ENCODE results near the gene AANAT.

The AANAT gene

DNA sequence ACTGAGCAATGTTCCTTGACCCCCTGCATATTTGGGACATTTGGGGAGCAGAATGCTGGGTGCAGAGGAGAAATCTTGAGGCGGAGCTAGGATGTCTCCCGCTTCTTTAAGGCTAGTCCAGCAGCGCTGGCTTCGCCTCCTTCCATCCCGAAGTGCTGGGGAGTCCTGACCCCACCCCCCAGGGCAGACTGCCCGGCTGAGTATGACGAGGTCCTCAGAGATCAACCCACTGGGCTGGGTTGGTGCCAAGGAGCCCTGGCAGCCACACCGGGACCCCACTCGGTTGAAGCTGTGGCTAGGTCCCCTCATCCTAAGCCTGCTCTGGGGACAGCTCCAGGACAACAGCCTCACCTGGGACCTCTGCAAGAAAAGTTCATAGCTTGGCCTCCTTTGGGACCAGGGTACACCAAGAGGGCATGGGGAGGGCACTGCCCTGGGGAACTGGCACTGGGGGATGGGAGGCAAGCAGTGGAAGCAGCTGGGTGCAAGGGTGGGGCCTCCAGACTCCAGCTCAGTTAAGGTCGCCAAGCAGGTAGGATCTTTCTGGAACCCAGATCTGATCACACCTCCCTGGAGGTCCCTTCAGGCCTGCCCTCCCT, 22.8 kb downstream of the AANAT start:
- no peak for DNase-seq (ENCODE audit: low read depth, low spot score)

DNA sequence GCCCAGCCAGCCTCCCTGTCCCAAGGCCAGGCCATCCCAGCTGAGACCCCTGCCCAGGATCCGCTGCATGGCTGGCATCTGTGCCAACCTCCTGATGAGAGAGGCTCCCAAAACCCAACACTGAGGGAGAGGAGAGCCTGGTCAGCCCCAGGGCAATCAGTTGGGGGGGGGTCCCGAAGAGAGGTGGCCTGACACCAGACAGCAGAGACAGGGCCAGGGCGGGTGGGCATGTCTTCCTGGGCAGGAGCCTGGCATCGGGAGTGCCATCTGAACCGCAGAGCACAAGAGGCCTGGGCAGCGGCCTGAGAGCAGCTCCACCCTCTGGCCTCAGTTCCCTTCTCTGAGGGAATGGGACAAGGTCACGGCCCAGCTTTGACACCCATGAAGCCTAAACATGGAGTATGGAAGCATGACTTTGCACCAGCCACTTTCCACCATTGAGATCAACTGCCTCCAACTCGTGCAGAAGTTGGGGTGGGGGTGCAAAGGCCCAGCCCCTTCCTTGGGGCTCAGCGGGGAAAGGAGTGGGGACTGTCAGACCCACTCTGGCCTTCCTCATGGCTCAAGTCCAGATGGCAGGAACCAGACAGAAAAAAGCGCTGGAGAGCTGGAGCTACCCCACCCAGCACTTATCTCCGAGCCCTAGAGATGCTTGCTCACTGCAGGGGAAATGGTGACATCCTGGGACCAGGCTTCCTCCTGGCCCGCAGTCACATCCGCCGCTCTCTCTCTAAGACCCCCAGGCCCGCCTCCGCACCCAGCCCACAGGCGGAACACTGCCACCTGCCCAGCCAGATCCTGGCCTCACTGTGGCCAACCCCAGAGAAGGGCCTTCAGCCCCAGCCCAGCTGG, 24.1 kb downstream of the AANAT start:
- DNase-seq (ENCODE audit: low read depth, low spot score): no peak

DNA sequence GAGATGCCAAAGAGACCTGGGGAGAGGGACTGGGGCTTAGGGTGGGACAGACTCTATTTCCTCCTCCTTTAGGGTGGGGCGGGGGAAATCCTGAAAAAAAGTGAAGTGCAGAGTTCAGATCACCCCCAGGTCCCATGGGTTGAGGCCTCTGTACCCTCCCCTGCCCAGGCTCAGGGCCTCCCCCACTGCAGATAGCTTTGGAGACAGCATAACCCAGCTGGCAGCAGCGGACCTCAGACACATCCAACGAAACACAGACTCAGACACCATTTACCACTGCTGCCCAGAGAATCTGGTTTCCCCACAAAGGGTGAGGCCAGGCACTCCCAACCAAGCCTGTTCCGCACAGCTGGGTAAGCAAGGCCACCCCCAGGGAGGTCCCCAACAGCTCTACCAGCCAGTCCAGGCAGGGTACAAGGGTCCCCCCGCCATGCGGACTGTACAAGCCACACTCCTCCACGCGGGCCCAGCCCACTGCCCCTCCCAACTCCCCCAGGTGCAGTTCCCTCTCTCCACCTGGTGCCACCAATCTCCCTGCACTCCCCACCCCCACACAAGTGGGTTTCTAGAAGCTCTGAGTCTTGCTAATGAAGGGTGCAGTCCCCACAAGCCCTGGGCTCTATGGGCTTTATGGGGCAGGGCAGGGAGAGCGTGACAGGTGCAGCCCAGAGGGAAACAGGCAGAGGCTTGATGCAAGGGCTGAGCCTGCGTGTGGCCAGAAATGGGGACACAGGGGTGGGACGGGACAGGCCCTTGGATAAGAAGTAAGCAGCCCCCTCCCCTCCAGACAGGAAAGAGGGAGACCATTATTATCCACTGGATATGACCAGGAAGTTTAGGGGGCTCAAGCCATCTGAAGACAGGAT, 25.0 kb downstream of the AANAT start:
- no peak for DNase-seq (ENCODE audit: low read depth, low spot score)

DNA sequence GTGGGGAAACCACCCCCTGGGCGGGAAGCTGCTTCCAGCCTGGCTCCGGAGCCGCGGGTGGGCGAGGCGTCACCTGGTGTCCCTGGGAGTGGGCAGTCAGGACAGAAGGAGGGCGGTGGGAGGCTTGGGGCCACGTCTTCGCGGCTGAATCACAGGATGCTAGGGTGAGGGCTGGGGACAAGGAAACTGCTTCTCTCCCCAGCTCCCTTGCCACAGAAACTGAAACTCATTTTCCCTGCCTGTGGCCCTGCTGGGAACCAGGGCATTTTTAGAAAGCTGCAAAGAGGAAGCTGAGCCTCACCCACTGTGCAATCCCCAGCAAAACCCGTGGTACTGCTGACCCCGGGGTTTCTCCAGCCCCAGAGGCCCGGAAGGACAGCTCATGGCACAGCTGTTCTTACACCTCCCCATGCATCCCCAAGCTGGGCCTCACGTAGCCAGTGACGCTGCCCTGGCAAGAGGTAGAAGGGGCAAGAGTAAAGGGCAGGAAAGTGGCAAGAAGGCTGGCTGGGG, 25.6 kb downstream of the AANAT start:
- DNase-seq (ENCODE audit: low read depth, low spot score): no peak

DNA sequence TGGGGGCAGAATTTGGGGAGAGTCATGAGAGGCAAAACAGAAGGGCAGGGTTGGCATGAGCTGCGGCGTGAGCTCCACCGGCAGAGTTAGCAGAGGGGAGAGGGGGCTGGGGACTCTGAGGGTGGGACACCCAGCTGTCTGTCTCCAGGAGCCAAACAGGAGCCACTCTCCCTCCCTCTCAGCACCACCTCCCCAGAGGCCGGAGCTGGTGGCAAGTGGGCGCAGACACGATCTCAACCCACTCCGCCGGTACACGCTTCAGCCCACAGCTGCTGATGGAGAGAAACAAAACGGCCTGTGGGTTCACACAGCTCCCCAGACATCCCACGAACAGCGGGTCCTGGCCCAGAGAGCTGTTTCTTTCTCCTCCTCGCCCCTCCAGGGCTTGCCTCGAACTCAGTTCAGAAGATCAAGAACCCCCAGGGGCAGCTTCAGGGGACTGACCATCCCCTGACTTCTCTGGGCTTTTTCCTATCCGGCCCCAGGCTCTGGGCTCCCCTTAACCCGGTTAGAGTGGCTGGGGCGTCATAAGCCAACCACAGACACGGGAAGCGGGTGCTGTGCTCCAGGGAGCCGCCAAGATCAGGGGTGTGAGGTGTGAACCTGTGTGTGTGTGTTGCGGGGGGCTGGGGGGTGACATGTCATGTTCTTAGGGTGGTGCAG, 26.2 kb downstream of the AANAT start:
- no peak for DNase-seq (ENCODE audit: low read depth, low spot score)

DNA sequence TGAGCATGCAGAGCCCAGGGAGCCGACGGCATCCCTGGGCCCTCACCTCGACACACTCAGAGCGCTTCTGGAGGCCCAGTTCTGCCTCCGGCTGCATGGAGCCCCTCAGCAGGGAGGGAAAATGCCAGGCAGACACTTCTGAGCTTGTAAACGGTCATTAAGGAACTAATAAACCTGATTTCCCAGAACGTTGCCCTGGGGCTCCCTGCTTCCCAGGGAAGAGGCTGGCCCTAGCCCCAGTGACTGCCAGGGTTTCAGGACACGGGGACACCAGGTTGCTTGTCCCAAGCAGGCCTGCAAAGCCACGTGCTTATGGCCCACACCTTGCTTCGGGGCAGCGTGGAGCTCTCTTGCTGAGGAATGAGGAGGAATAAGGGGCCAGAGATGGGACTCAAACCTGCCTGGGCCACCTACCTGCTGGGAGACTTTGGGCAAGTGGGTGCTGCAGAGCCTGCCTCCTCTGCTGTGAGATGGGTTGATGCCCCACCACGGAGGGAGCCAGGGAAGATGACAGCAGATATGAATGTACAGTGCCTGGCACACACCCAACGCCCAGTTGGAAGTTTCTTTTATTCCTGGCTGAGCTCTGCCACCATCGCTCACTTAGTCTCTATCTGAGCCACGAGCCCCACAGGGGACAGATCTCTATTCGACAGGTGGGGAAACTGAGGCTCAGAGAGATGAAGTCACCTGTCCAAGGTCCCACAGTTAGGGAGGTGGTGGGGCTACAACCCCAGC, 28.4 kb downstream of the AANAT start:
- DNase-seq (ENCODE audit: low read depth, low spot score): peak; percentile 81

DNA sequence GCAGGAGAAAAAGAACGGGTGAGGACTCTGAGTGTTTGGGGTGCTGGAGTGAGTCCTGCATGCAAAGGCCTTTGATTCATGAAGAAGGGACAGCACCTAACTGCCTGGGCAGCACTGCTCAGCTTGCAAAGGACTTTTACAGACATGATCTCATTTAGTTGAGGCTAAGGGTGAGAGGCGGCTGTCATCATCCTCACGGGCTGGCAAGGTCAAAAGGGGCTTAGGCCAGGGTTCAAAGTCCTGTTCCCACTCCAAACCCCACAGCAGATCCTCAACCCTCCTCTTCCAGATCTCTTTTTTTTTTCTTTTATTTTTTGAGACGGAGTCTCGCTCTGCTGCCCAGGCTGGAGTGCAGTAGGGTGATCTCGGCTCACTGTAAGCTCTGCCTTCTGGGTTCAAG, 29.1 kb downstream of the AANAT start:
- DNase-seq (ENCODE audit: low read depth, low spot score): no peak

DNA sequence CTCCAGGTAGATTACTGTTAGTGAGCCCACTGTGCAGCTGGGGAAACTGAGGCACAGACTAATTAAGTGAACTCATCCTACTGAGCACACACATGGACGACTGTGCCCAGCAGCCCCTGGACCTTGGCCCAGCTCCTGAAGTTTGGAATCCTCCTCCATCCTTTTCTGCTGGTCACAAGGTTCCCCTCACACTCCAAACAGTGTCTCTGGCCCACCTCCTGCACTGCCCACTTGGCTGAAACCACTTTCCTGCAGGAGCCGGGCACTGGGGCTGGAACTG, 30.2 kb downstream of the AANAT start:
- no peak for DNase-seq (ENCODE audit: low read depth, low spot score)

DNA sequence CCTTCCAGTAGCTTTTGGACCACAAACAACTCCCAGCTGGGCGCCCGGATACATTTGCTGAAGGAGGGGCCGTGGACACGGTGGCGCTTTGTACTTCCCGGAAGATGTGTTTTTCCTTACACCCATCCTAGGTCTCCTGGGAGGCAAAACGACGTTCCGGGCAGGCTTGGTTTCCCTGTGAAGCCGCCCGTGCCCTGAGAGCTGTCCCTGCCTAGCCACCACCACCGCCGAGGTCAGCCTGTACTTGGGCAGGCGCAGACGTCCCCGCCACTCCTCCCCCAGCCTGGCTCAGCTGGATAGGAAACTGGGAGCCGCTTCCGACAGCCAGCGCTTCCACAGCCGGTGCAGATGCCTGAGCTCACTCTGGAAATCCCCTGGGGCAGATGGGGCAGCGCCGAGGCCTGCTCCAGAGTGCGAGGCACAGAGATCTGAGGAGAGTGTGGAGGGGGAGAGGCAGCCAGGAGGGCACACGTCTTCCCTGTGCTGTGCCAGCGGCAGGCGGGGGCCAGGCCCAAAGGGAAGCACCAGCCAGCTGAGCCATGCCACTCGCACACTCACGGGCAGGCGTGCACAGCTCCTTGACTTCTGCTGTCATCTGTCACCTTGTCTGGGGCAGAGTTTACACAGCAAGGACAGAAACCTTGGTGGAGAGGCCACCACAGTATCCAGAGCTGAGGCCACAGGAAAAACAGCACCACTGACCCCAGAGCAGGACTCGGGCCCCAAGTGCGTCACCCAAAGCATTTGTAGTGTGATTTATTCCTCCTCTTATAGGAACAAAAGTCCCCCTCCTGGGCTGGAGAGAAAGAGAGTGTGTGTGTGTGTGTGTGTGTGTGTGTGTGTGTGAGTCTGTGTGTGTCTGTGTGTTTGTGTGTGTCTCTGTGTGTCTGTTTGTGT, 30.8 kb downstream of the AANAT start:
- DNase-seq (ENCODE audit: low read depth, low spot score): peak; percentile 89

DNA sequence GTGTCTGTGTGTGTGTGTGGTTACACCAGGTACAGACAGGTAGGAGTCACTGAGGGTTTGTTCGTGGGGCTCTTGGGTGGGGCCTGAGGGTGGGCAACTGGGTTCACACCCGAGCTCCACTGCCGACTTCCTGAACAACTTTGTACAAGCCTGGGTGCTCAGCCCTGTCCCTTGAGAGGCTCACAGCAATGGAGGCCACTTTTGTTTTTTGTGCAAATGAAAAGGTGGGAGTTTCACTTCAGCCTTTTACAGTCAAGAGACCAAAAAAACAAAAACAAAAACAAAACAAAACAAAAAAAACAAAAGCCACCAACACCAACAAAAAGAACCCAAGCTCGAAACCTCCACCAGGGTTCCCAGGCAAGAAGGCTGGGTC, 31.5 kb downstream of the AANAT start:
- no peak for DNase-seq (ENCODE audit: low read depth, low spot score)

DNA sequence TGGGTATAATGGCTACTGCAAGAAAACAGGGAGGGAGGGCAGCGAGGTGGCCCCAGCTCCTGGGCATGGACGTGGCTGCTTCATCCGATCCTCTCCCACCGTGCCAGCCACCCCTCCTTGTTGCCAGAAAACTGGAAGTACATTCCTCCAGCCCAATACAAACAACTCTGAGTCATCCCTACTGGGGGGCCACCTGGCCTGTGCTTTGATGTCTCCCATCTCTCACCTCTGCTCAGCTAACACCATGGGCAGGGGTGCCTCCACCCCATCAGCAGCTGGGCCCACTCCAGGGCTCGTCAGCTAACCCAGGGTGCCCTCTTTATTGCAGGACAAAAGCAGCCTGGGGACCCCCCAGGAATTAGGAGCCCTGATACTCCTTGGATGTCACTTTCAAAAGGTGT, 31.9 kb downstream of the AANAT start:
- no peak for DNase-seq (ENCODE audit: low read depth, low spot score)

DNA sequence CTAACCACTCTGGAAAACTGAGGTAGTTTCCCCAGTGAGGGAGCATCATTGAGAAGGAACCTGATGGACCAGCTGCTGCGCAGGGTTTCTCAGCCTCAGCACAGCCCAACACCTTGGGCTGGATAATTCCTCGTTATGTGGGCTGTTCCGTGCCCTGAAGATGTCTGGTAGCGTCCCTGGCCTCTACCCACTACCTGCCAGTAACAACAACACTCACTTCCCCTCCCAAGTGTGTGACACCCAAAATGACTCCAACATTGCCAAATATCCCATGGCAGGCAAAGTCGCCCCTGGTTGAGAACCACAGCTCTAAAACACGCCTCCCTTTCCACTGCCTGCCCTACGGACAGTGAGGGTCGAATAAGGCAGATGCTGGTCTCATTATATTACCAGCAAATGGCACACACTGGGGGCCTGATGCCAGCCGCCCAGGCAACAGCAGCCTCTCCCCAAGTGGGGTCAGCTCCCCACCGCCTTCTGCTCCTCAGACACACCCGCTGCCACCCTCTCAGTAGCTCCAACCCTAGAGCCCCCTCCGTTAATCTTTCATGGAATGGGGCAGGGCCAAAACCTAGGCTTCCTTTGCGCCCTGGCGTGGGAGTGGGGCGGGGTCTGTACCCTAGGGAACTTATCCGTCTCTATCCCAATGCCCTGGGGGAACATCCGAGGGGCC, 32.8 kb downstream of the AANAT start:
- DNase-seq (ENCODE audit: low read depth, low spot score): no peak

DNA sequence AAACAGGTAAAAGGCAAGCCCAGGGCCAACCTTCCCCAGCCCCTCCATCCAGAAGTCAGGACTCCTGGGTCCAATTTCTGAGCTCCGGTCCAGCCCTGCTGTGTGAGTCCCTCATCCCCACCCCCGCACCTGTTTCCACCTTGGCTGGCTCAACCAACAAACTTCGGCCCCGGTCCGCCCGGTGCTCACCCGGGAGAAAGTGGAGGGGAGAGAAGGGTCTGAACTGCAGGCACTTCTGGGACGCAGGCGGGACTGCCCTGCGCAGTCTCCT, 33.3 kb downstream of the AANAT start:
- no peak for DNase-seq (ENCODE audit: low read depth, low spot score)

DNA sequence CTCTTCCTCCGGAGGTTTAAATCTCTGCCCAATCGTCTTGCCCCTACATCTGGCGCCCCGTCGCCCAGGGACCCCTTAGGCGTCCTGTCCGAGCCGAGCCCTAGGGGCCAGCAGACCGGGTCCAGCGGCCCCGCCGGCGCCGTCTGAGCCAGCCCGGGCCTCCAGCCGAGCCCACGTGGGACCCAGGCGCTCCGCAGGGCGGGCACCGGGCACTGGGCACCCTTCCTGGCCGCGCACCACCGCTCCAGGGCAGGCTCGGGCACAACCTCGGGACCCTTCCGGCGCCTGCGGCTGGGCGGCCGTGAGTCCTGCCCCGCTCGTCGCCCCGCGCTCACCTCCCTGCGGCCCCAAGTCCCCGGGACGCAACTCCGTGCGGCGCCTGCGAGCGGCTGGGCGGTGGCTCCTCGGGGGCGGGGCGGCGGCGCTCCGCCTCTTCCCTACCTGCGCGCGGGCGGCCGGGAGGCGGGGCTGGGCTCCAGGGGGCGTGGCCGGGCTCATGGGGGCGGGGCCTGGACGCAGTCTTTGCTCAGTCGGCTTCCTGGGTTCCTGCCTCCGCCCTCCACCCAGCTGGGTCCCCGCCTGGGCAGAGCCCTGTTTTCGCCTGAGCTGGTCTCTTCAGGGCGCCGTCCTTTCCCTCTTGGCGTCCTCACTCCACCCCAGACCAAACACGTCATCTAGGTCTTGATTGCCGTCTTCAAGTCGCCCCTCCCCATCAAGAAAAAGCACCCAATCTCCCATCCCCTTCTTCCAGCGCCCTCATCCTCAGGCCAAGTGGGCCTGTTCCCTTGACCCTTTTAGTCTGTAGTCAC, 33.8 kb downstream of the AANAT start, which contains the start of gene RHBDF2:
Gene RHBDF2, minus strand, starts transcription at position 406 of the 809 bp plus-strand sequence. CDS start 19,899 bp downstream, outside the sequence.
- DNase-seq (ENCODE audit: low read depth, low spot score): peak; percentile 82

DNA sequence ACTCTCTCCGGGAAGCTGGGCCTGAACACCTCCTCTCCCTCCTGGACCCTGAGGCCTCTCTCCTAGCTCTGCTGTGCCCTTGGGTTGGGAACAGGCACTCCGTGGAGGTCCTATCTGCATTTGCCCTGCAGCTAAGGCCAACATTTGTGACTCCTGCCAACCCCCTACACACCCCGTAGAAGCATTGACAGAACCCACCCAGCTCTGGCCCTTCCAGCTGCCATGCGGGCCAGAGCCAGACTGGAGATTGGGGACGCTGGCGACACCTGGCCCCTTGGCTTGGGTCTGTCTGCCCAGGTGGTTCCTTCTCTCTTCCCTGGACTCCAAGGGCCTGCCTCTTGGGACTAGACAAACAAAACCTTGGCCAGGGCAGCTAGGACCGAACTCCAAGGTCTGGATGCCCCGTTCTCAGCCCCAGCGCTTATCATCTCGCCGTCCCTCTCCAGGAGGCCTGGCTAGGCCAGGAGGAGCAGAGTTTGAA, 34.5 kb downstream of the AANAT start:
- no peak for DNase-seq (ENCODE audit: low read depth, low spot score)

DNA sequence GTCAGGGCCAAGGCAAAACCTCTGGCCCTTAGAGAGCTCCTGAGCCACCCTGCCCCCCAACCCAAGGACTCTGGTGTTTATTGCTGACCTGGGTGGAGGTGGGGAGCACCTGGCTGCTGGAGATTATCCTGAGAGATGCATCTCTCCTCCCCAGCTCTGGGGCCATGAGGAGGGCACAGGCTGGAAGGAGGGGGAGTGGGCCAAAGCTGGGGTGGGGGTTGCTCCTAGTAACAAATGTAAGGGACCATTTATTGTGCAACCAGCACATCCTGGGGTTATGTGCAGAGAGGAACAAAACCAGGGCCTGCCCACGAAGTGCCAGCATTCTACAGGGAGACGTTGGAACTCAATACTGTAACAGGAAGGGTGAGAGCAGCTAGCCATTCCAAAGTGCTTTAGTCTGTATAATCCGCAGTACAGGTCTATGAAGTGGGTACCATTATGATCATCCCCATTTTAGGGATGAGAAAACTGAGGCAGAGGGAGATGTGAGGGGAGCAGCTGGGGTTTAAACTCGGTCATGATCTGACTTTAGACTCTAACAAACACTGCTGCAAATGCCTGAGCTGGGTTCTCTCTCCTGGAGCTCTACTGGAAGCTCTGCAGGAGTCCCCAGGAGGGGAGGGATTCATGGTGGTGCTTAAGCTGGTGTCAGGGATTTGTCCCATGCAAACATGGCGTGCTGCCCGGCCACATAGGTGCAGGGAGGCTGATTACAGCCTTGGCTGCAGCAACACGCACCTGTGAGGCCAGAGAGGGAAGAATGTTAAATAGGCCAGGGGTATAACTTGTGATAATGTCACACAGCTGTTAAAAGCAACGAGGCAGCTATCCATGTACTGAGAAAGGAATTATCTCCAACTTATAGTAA, 35.2 kb downstream of the AANAT start:
- DNase-seq (ENCODE audit: low read depth, low spot score): no peak

DNA sequence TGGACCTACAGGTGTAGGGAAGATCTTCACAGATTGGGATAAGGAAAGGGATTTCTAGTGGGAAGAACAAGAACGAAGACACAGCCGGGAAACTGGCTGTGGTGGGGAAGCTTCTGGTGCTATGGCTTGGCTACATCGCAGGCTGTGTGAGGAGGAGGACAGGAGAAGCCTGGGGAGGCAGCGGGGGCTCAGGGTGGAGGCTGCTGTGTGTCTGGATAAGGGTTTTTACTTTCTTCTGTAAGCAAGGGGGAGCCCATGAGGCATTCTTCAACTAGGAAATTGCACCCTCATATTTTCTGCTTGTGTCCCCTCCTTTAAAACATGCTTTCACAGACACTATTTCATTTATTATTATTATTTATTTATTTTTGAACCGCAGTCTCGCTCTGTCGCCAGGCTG, 36.7 kb downstream of the AANAT start:
- DNase-seq (ENCODE audit: low read depth, low spot score): no peak
